HuH-7 (cell line): ENCODE data around the gene KIF5A.

Experiments used
- DNase-seq: peaks from one replicate; pipeline ENCODE4 v3.0.0; 2011; ENCODE audit warnings: low spot score

Gene KIF5A

GRCh38 chr12:57520053-57520818, 29.6 kb upstream of the KIF5A start, which contains the start of gene DDIT3:
DDIT3 (minus strand) TSS chr12:57520514; CDS start chr12:57517406, 3,108 bp downstream.
- peak; percentile 95 for DNase-seq

- peak; percentile 48 for DNase-seq
Observed at GRCh38 chr12:57521525-57522010, 28.3 kb upstream of the KIF5A start.

GRCh38 chr12:57522011-57522886, 27.6 kb upstream of the KIF5A start, which contains the start of gene MBD6:
MBD6 (plus strand) TSS chr12:57522824; CDS start chr12:57524304, 1,480 bp downstream.
- peak; percentile 99 for DNase-seq

- DNase-seq, result peak; percentile 37
Observed at GRCh38 chr12:57522887-57523705, 26.7 kb upstream of the KIF5A start.

- DNase-seq, result no peak
Observed at GRCh38 chr12:57523706-57524614, 25.9 kb upstream of the KIF5A start.

GRCh38 chr12:57524814-57525614, 24.8 kb upstream of the KIF5A start:
- no peak for DNase-seq

GRCh38 chr12:57525615-57526383, 24.0 kb upstream of the KIF5A start:
- DNase-seq, result no peak

- no peak for DNase-seq
Observed at GRCh38 chr12:57526477-57527126, 23.2 kb upstream of the KIF5A start.

- DNase-seq, result no peak
Observed at GRCh38 chr12:57527184-57527583, 22.7 kb upstream of the KIF5A start.

- no peak for DNase-seq
Observed at GRCh38 chr12:57528176-57528575, 21.7 kb upstream of the KIF5A start.

- no peak for DNase-seq
Observed at GRCh38 chr12:57528831-57529555, 20.9 kb upstream of the KIF5A start.

GRCh38 chr12:57529831-57530230, 20.0 kb upstream of the KIF5A start:
- DNase-seq, result no peak

- no peak for DNase-seq
Observed at GRCh38 chr12:57530396-57531142, 19.3 kb upstream of the KIF5A start.

- DNase-seq, result no peak
Observed at GRCh38 chr12:57531836-57532235, 18.0 kb upstream of the KIF5A start.

GRCh38 chr12:57533108-57533507, 16.7 kb upstream of the KIF5A start:
- no peak for DNase-seq

- DNase-seq, result no peak
Observed at GRCh38 chr12:57534250-57534649, 15.6 kb upstream of the KIF5A start.

- DNase-seq, result no peak
Observed at GRCh38 chr12:57534991-57535543, 14.8 kb upstream of the KIF5A start.
